Endometrium (tissue), 2 donors: Measurements from ENCODE around the gene PAQR9.
"Not testable (repeated sequence)": the region's sequence is repeated elsewhere in the genome, so short reads cannot be mapped to it uniquely, and the experiment has no call there.

Source experiments
- FAIRE-seq: peaks from 2 replicates; lab custom pipeline; 2012; peaks lifted over from hg19 to GRCh38; lab: Jason Lieb, UNC
- donor health status: control.
- donor health status: control.

PAQR9 gene

GRCh38 chr3:142963516-142964448, at the start of gene PAQR9:
Gene PAQR9, minus strand, starts transcription at chr3:142963674. Its CDS starts 338 bp downstream, at chr3:142963336.
- no peak for FAIRE-seq

- no peak for FAIRE-seq
These were observed 48.2 kb upstream of the PAQR9 start for GRCh38 chr3:143011705-143012104.

GRCh38 chr3:143010024-143010423, 46.5 kb upstream of the PAQR9 start:
- no peak for FAIRE-seq

- FAIRE-seq, result no peak
These were observed 41.3 kb upstream of the PAQR9 start for GRCh38 chr3:143004823-143005222.

GRCh38 chr3:143002727-143003126, 39.3 kb upstream of the PAQR9 start:
- FAIRE-seq, result no peak

GRCh38 chr3:143002083-143002712, 38.7 kb upstream of the PAQR9 start:
- FAIRE-seq, result no peak

GRCh38 chr3:143001369-143002082, 38.1 kb upstream of the PAQR9 start, which contains the start of gene U2SURP:
Gene U2SURP, plus strand, starts transcription at chr3:143001570. Its CDS starts 59 bp downstream, at chr3:143001629.
- FAIRE-seq, result peak; percentile 91

GRCh38 chr3:143001034-143001368, 37.5 kb upstream of the PAQR9 start:
- no peak for FAIRE-seq

GRCh38 chr3:143000528-143000927, 37.1 kb upstream of the PAQR9 start:
- FAIRE-seq, result no peak

- FAIRE-seq, result no peak
These were observed 36.4 kb upstream of the PAQR9 start for GRCh38 chr3:142999881-143000280.

- no peak for FAIRE-seq
These were observed 35.0 kb upstream of the PAQR9 start for GRCh38 chr3:142998439-142998838.

- FAIRE-seq, result no peak
These were observed 33.9 kb upstream of the PAQR9 start for GRCh38 chr3:142997330-142997729.

GRCh38 chr3:142993958-142994442, 30.5 kb upstream of the PAQR9 start:
- no peak for FAIRE-seq

- FAIRE-seq, result no peak
These were observed 28.8 kb upstream of the PAQR9 start for GRCh38 chr3:142992323-142992722.

GRCh38 chr3:142990721-142991120, 27.2 kb upstream of the PAQR9 start:
- no peak for FAIRE-seq

- not testable (repeated sequence) for FAIRE-seq
These were observed 25.4 kb upstream of the PAQR9 start for GRCh38 chr3:142988826-142989225.

GRCh38 chr3:142988221-142988620, 24.7 kb upstream of the PAQR9 start:
- not testable (repeated sequence) for FAIRE-seq

- no peak for FAIRE-seq
These were observed 24.2 kb upstream of the PAQR9 start for GRCh38 chr3:142987707-142988106.

- FAIRE-seq, result peak; percentile 93
These were observed 23.7 kb upstream of the PAQR9 start for GRCh38 chr3:142987080-142987700.

GRCh38 chr3:142984255-142984654, 20.8 kb upstream of the PAQR9 start:
- FAIRE-seq, result no peak

- no peak for FAIRE-seq
These were observed 19.8 kb upstream of the PAQR9 start for GRCh38 chr3:142983318-142983717.
